Measurements from ENCODE around the gene KRTAP3-1. TPM values are rescaled to one million over a fixed set of nuclear protein-coding genes. Genes with fewer than 3 reads are reported as not detected.

The KRTAP3-1 gene
- total RNA-seq, 1 donor from 2014 or later = not detected

DNA sequence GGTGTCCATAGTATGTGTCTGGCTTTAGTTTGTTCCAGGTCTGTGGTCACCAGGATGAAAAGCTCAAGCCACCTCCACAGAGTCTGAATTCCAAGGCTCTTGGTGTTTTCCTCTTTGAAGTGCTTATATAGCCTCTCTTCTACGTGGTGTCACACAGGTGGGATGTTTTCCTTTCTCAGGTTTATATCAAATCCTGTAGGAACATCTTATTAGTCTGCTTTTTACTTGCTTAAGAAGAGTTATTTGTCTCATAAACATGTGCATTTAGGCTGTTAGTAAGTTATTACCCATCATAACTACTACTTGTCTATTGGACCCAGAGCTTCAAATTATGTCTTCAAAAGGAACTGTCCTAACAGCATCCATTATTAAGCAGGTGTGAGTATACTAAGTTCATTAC, 42.1 kb downstream of the KRTAP3-1 start, which contains the start of gene KRT39:
Gene KRT39, minus strand, starts transcription at position 101 of the 400 bp plus-strand sequence. Its CDS starts 92 bp downstream, at position 9.
- no peaks in the 10 kb centered on the region for H3K27me3 Mint-ChIP-seq (ENCODE audit: unreplicated experiment)
- no peak for DNase-seq
- H3K4me3 Mint-ChIP-seq (ENCODE audit: unreplicated experiment) = no peak within 1 kb of the TSS
- no peaks in the 10 kb centered on the region for H3K9me3 Mint-ChIP-seq (ENCODE audit: unreplicated experiment)
- H3K27ac Mint-ChIP-seq (ENCODE audit: unreplicated experiment) = no peak within 1 kb of the TSS
- H3K36me3 Mint-ChIP-seq (ENCODE audit: unreplicated experiment) = no peaks in the 10 kb centered on the region
- no peaks in the 10 kb centered on the region for H3K4me1 Mint-ChIP-seq (ENCODE audit: low read depth, unreplicated experiment)
- TF ChIP-seq, protein P1, sequence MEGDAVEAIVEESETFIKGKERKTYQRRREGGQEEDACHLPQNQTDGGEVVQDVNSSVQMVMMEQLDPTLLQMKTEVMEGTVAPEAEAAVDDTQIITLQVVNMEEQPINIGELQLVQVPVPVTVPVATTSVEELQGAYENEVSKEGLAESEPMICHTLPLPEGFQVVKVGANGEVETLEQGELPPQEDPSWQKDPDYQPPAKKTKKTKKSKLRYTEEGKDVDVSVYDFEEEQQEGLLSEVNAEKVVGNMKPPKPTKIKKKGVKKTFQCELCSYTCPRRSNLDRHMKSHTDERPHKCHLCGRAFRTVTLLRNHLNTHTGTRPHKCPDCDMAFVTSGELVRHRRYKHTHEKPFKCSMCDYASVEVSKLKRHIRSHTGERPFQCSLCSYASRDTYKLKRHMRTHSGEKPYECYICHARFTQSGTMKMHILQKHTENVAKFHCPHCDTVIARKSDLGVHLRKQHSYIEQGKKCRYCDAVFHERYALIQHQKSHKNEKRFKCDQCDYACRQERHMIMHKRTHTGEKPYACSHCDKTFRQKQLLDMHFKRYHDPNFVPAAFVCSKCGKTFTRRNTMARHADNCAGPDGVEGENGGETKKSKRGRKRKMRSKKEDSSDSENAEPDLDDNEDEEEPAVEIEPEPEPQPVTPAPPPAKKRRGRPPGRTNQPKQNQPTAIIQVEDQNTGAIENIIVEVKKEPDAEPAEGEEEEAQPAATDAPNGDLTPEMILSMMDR (IDR thresholded peaks at IDR 0.05; ENCODE audit: partially characterized antibody, unreplicated experiment) = no peak

DNA sequence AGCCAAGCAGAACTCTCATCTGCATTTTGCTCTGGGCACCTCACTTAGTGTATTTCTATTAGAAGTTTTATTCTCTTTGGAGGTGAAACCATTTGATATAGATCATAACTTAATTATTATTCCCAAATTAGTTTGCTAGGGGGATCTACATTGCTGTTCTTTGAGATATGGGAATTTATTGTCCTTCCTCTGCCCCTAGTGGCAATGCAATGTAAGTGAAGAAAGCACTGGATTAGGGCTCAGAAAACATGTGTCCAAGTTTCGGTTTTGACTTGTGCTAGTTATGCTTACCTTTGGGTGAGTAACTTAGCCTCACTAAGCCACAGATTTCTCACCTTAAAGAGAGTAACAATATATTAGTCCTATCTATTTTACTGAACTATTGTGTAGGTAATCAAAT, 45.1 kb downstream of the KRTAP3-1 start:
- H3K27ac Mint-ChIP-seq (ENCODE audit: unreplicated experiment) = no peak overlapping the region
- no peak for DNase-seq
- no peaks in the 10 kb centered on the region for H3K9me3 Mint-ChIP-seq (ENCODE audit: unreplicated experiment)
- no peaks in the 10 kb centered on the region for H3K4me1 Mint-ChIP-seq (ENCODE audit: low read depth, unreplicated experiment)
- no peak overlapping the region for H3K4me3 Mint-ChIP-seq (ENCODE audit: unreplicated experiment)
- TF ChIP-seq, protein P1 (IDR thresholded peaks at IDR 0.05; ENCODE audit: partially characterized antibody, unreplicated experiment) = peak; percentile 79
- no peaks in the 10 kb centered on the region for H3K36me3 Mint-ChIP-seq (ENCODE audit: unreplicated experiment)
- no peaks in the 10 kb centered on the region for H3K27me3 Mint-ChIP-seq (ENCODE audit: unreplicated experiment)

DNA sequence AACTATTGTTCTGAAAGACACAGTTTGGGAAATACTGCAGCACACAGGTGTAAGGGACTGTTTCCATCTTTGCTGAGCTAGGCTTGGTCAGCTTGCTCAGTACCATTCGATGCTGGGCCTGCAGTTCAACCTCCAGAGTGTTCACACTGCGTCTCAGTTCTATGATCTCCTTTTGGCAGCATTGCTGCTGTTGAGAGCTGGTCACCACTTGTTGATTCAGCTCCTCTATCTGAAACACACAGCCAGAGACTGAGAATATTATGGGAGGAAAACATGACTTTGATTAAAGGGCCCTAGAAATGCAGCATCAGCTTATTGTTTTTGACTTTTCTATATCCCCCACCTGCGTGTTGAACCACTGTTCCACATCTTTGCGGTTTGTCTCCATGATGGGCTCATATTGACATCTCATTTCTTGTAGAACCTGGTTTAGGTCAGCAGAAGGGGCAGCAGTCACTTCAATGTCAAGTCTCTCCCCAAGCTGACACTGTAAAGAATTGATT, 46.8 kb downstream of the KRTAP3-1 start:
- H3K4me3 Mint-ChIP-seq (ENCODE audit: unreplicated experiment) = no peak overlapping the region
- TF ChIP-seq, protein P1 (IDR thresholded peaks at IDR 0.05; ENCODE audit: partially characterized antibody, unreplicated experiment) = no peak
- H3K4me1 Mint-ChIP-seq (ENCODE audit: low read depth, unreplicated experiment) = no peaks in the 10 kb centered on the region
- no peaks in the 10 kb centered on the region for H3K27me3 Mint-ChIP-seq (ENCODE audit: unreplicated experiment)
- H3K9me3 Mint-ChIP-seq (ENCODE audit: unreplicated experiment) = no peaks in the 10 kb centered on the region
- H3K27ac Mint-ChIP-seq (ENCODE audit: unreplicated experiment) = no peak overlapping the region
- no peaks in the 10 kb centered on the region for H3K36me3 Mint-ChIP-seq (ENCODE audit: unreplicated experiment)
- no peak for DNase-seq

DNA sequence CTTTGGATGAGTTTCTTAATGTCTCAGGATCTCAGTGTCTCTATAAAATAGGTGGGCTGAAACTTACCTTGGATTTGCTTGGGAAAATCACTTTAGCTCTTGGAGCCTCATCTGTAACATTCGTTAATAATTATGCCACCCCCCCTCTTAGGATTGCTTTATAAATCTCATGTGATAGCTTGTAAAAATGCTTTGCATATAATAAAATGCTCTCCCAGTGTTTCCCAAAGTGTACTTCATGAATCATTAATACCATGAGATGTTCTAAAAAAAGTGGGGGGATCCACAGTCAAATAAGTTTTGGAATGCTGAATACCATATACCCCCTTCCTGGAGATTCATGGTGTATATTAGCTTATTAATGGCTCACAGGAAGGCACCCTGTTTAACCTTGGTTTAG, 47.3 kb downstream of the KRTAP3-1 start:
- no peaks in the 10 kb centered on the region for H3K4me1 Mint-ChIP-seq (ENCODE audit: low read depth, unreplicated experiment)
- DNase-seq = no peak
- no peak overlapping the region for H3K4me3 Mint-ChIP-seq (ENCODE audit: unreplicated experiment)
- no peaks in the 10 kb centered on the region for H3K36me3 Mint-ChIP-seq (ENCODE audit: unreplicated experiment)
- TF ChIP-seq, protein P1 (IDR thresholded peaks at IDR 0.05; ENCODE audit: partially characterized antibody, unreplicated experiment) = no peak
- H3K27me3 Mint-ChIP-seq (ENCODE audit: unreplicated experiment) = no peaks in the 10 kb centered on the region
- H3K27ac Mint-ChIP-seq (ENCODE audit: unreplicated experiment) = no peak overlapping the region
- no peaks in the 10 kb centered on the region for H3K9me3 Mint-ChIP-seq (ENCODE audit: unreplicated experiment)

DNA sequence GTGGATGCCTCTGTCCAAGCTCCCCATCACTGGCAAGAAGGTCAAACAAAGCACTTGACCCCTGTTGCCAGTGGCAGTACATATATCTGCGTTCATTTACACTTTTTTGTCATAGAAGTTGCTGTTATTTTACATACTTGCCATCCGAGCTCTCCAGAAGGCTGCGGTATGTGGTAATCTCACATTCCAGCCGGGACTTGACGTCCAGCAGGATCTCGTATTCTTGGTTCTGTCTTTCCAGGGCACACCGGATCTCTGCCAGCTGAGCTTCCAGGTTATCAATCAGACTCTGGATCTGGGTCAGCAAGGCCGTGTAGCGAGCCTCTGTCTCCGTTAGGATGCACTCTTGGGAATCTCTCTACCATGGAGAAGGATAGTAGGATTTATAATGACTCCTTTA, 48.8 kb downstream of the KRTAP3-1 start:
- no peaks in the 10 kb centered on the region for H3K36me3 Mint-ChIP-seq (ENCODE audit: unreplicated experiment)
- no peak overlapping the region for H3K4me3 Mint-ChIP-seq (ENCODE audit: unreplicated experiment)
- no peaks in the 10 kb centered on the region for H3K4me1 Mint-ChIP-seq (ENCODE audit: low read depth, unreplicated experiment)
- DNase-seq = no peak
- no peaks in the 10 kb centered on the region for H3K27me3 Mint-ChIP-seq (ENCODE audit: unreplicated experiment)
- no peaks in the 10 kb centered on the region for H3K9me3 Mint-ChIP-seq (ENCODE audit: unreplicated experiment)
- H3K27ac Mint-ChIP-seq (ENCODE audit: unreplicated experiment) = no peak overlapping the region
- TF ChIP-seq, protein P1 (IDR thresholded peaks at IDR 0.05; ENCODE audit: partially characterized antibody, unreplicated experiment) = no peak

Other genes starting within 250 kb of the KRTAP3-1 start
- gene KRT26, start 236.9 kb downstream of the KRTAP3-1 start, total RNA-seq (ENCODE audit: unreplicated experiment) = not detected
- not detected for gene KRT27, start 226.6 kb downstream of the KRTAP3-1 start, total RNA-seq (ENCODE audit: unreplicated experiment)
- gene KRT28, start 209.2 kb downstream of the KRTAP3-1 start, total RNA-seq (ENCODE audit: unreplicated experiment) = not detected
- gene KRT10, start 186.5 kb downstream of the KRTAP3-1 start, total RNA-seq (ENCODE audit: unreplicated experiment) = 27.1 TPM
- gene KRT12, start 141.9 kb downstream of the KRTAP3-1 start, total RNA-seq (ENCODE audit: unreplicated experiment) = not detected
- not detected for gene KRT20, start 123.9 kb downstream of the KRTAP3-1 start, total RNA-seq (ENCODE audit: unreplicated experiment)
- not detected for gene KRT23, start 71.5 kb downstream of the KRTAP3-1 start, total RNA-seq (ENCODE audit: unreplicated experiment)
- not detected for gene KRT39, start 42.2 kb downstream of the KRTAP3-1 start, total RNA-seq (ENCODE audit: unreplicated experiment)
- not detected for gene KRT40, start 24.8 kb downstream of the KRTAP3-1 start, total RNA-seq (ENCODE audit: unreplicated experiment)
- not detected for gene KRTAP3-3, start 15.0 kb downstream of the KRTAP3-1 start, total RNA-seq (ENCODE audit: unreplicated experiment)
- not detected for gene KRTAP3-2, start 9.2 kb downstream of the KRTAP3-1 start, total RNA-seq (ENCODE audit: unreplicated experiment)
- gene KRTAP1-5, start 18.1 kb upstream of the KRTAP3-1 start, total RNA-seq (ENCODE audit: unreplicated experiment) = not detected
- gene KRTAP1-4, start 21.1 kb upstream of the KRTAP3-1 start, total RNA-seq (ENCODE audit: unreplicated experiment) = not detected
- not detected for gene KRTAP1-3, start 25.7 kb upstream of the KRTAP3-1 start, total RNA-seq (ENCODE audit: unreplicated experiment)
- not detected for gene KRTAP1-1, start 32.3 kb upstream of the KRTAP3-1 start, total RNA-seq (ENCODE audit: unreplicated experiment)
- not detected for gene KRTAP2-1, start 38.2 kb upstream of the KRTAP3-1 start, total RNA-seq (ENCODE audit: unreplicated experiment)
- gene KRTAP2-2, start 46.1 kb upstream of the KRTAP3-1 start, total RNA-seq (ENCODE audit: unreplicated experiment) = not detected
- gene KRTAP2-3, start 51.0 kb upstream of the KRTAP3-1 start, total RNA-seq (ENCODE audit: unreplicated experiment) = not detected
- not detected for gene KRTAP2-4, start 56.8 kb upstream of the KRTAP3-1 start, total RNA-seq (ENCODE audit: unreplicated experiment)
- gene KRTAP4-7, start 75.0 kb upstream of the KRTAP3-1 start, total RNA-seq (ENCODE audit: unreplicated experiment) = not detected
- not detected for gene KRTAP4-8, start 89.0 kb upstream of the KRTAP3-1 start, total RNA-seq (ENCODE audit: unreplicated experiment)
- gene KRTAP4-16, start 93.1 kb upstream of the KRTAP3-1 start, total RNA-seq (ENCODE audit: unreplicated experiment) = not detected
- not detected for gene KRTAP4-9, start 96.3 kb upstream of the KRTAP3-1 start, total RNA-seq (ENCODE audit: unreplicated experiment)
- gene KRTAP4-11, start 109.2 kb upstream of the KRTAP3-1 start, total RNA-seq (ENCODE audit: unreplicated experiment) = not detected
- not detected for gene KRTAP4-12, start 115.1 kb upstream of the KRTAP3-1 start, total RNA-seq (ENCODE audit: unreplicated experiment)
- not detected for gene KRTAP4-6, start 131.4 kb upstream of the KRTAP3-1 start, total RNA-seq (ENCODE audit: unreplicated experiment)
- not detected for gene KRTAP4-5, start 140.7 kb upstream of the KRTAP3-1 start, total RNA-seq (ENCODE audit: unreplicated experiment)
- gene KRTAP4-4, start 151.6 kb upstream of the KRTAP3-1 start, total RNA-seq (ENCODE audit: unreplicated experiment) = not detected
- not detected for gene KRTAP4-3, start 159.1 kb upstream of the KRTAP3-1 start, total RNA-seq (ENCODE audit: unreplicated experiment)
- not detected for gene KRTAP4-2, start 169.1 kb upstream of the KRTAP3-1 start, total RNA-seq (ENCODE audit: unreplicated experiment)
- gene KRTAP4-1, start 175.8 kb upstream of the KRTAP3-1 start, total RNA-seq (ENCODE audit: unreplicated experiment) = not detected
- gene KRTAP9-1, start 180.8 kb upstream of the KRTAP3-1 start, total RNA-seq (ENCODE audit: unreplicated experiment) = not detected
- not detected for gene KRTAP9-2, start 217.5 kb upstream of the KRTAP3-1 start, total RNA-seq (ENCODE audit: unreplicated experiment)
- gene KRTAP9-3, start 223.3 kb upstream of the KRTAP3-1 start, total RNA-seq (ENCODE audit: unreplicated experiment) = not detected
- gene KRTAP9-8, start 228.9 kb upstream of the KRTAP3-1 start, total RNA-seq (ENCODE audit: unreplicated experiment) = not detected
- not detected for gene KRTAP9-4, start 240.6 kb upstream of the KRTAP3-1 start, total RNA-seq (ENCODE audit: unreplicated experiment)
- gene KRTAP9-9, start 246.3 kb upstream of the KRTAP3-1 start, total RNA-seq (ENCODE audit: unreplicated experiment) = not detected